Kidney (tissue), 14 donors: ENCODE measurements around the gene CHST12. TPM values are rescaled to one million over a fixed set of nuclear protein-coding genes. Genes with fewer than 3 reads are reported as not detected.

ENCODE experiments used
- DNase-seq, 5 donors: peaks; one replicate each; pipeline ENCODE4 v3.0.0-alpha.2; 2013 to 2020
- FAIRE-seq: peaks from 2 replicates; lab custom pipeline; 2012; peaks lifted over from hg19 to GRCh38; lab: Jason Lieb, UNC
- H3K27ac ChIP-seq, 2 donors: one replicate each; pipeline ENCODE4 v1.7.0; 2013; ENCODE audit warnings: low read depth in 2 of 2, low read length in 2 of 2, inconsistent platforms in 1 of 2
- H3K27me3 ChIP-seq: one replicate; pipeline ENCODE4 v1.7.1; 2013; ENCODE audit warnings: low read length, inconsistent platforms; ENCODE audit not compliant: control insufficient read depth, insufficient read depth
- H3K36me3 ChIP-seq, 3 donors: one replicate each; pipeline versions ENCODE4 v1.7.0 to v1.7.1; 2013; ENCODE audit warnings: low read length in 3 of 3, control low read depth in 1 of 3, inconsistent platforms in 1 of 3; ENCODE audit not compliant: insufficient read depth in 3 of 3, control insufficient read depth in 2 of 3
- H3K4me1 ChIP-seq, 3 donors: one replicate each; pipeline versions ENCODE4 v1.7.0 to v1.7.1; 2013; ENCODE audit warnings: low read length in 3 of 3, inconsistent platforms in 1 of 3, low read depth in 1 of 3; ENCODE audit not compliant: control insufficient read depth in 2 of 3, insufficient read depth in 2 of 3
- H3K4me3 ChIP-seq, 3 donors: one replicate each; pipeline versions ENCODE4 v1.7.0 to v1.8.1; 2013; ENCODE audit warnings: low read length in 3 of 3, control low read depth in 1 of 3, inconsistent platforms in 1 of 3
- H3K9ac ChIP-seq, 3 donors: one replicate each; pipeline versions ENCODE4 v1.7.0 to v1.7.1; 2013; ENCODE audit warnings: low read length in 3 of 3, control low read depth in 1 of 3, inconsistent platforms in 1 of 3
- H3K9me3 ChIP-seq, 3 donors: one replicate each; pipeline versions ENCODE4 v1.7.0 to v1.7.1; 2013; ENCODE audit warnings: low read length in 3 of 3, control low read depth in 1 of 3, inconsistent platforms in 1 of 3; ENCODE audit not compliant: control insufficient read depth in 2 of 3, insufficient read depth in 1 of 3
- intact Hi-C: fragments of 100-400 bp; cut with DNase I; formaldehyde crosslinking; loops from one replicate; pipeline ENCODE4 v1.11.1; 2022
- polyA plus RNA-seq: library from polyadenylated mRNA; stranded (reverse); fragments of 350-450 nt; fragmentation: Illumina TruSeq; extraction: RNeasy Lipid Tissue Mini Kit (QIAGEN cat#74804); gene quantifications from one replicate; pipeline ENCODE4 v1.2.3, GENCODE V29; 2014; ENCODE audit warnings: low read depth, low replicate concordance; ENCODE audit not compliant: insufficient read depth
- total RNA-seq: library from RNA; stranded (reverse); fragmentation: NEBNext Ultra II Directional; extraction: Animal tissue kit (Norgen Biotek cat#: 25700); gene quantifications from one replicate; pipeline ENCODE4 v1.2.1, GENCODE V29; 2021
- TF ChIP-seq, protein P1 (sequence below): IDR thresholded peaks from 3 replicates; pipeline ENCODE4 v1.5.1; 2012; ENCODE audit warnings: mild to moderate bottlenecking, moderate library complexity, borderline replicate concordance; ENCODE audit not compliant: insufficient read depth; ENCODE audit errors: extremely low read depth
- donor health status: control.
- donor health status: control.
- donor health status: control.
- donor health status: control.
- donor health status: control.
- donor health status: DM: yes; HTN: yes; CAD: no.
- donor health status: Normal renal cell carcinoma (clear cell type).

Gene CHST12
- total and polyA plus RNA-seq, 2 donors from 2014 or later: 16.3 to 25.6 TPM

- no peak overlapping the region for H3K27ac ChIP-seq
- intact Hi-C loops: no loop called here
- H3K9me3 ChIP-seq: no peaks in the 10 kb centered on the region
- no peaks in the 10 kb centered on the region for H3K36me3 ChIP-seq
- no peak overlapping the region for H3K9ac ChIP-seq
- no peaks in the 10 kb centered on the region for H3K27me3 ChIP-seq
- DNase-seq (no peak), FAIRE-seq (no peak)
- H3K4me3 ChIP-seq: no peak overlapping the region
- TF ChIP-seq, protein P1, sequence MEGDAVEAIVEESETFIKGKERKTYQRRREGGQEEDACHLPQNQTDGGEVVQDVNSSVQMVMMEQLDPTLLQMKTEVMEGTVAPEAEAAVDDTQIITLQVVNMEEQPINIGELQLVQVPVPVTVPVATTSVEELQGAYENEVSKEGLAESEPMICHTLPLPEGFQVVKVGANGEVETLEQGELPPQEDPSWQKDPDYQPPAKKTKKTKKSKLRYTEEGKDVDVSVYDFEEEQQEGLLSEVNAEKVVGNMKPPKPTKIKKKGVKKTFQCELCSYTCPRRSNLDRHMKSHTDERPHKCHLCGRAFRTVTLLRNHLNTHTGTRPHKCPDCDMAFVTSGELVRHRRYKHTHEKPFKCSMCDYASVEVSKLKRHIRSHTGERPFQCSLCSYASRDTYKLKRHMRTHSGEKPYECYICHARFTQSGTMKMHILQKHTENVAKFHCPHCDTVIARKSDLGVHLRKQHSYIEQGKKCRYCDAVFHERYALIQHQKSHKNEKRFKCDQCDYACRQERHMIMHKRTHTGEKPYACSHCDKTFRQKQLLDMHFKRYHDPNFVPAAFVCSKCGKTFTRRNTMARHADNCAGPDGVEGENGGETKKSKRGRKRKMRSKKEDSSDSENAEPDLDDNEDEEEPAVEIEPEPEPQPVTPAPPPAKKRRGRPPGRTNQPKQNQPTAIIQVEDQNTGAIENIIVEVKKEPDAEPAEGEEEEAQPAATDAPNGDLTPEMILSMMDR: no peak
- H3K4me1 ChIP-seq: peaks cover 0 to 7% (median 0%) of the 10 kb centered on the region in 3 donors
Measured at GRCh38 chr7:2497065-2497464, 93.7 kb downstream of the CHST12 start.

DNA sequence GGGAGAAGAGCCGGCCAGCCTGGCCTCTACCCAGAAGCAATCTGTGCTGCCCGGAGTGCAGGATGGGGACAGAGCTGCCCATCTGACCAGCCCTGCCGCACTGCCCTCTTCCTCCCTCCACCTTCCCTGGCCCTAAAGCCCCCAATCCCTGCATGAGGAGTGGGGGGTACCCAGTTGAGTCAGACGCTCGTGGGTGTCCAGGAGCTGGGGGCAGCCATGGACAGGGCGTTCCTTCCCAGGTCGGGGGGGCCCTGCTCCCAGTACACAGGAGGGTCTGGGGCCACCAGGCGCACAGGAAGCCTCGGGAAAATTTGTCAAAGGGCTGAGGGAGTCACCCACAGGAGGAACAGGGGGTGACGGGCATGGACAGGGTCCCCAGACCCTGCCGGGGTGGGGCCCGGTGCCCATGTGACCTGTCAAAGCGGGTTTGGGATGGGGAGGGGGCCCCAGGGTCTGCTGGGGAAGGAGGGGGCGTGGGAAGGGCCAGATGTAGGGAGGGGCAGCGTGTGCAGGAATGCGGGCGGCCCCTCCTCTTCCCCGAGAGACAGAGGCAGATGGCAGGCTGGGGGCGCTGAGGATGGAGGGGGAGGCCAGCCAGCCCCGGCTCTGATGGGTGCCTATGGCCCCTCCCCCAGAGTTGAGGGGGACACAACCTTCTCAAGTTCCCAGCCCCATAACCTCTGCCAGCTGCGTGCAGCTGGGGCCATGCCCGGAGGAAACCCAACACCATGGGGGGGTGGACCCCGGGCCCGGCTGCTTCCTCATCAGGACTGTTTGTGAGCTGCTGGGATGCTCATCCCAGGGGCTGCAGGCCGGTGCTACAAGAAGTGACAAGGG, 94.3 kb downstream of the CHST12 start:
- intact Hi-C loops: no loop called here
- Histone ChIP-seq H3K4me1 (peaks cover 0 to 7% (median 0%) of the 10 kb centered on the region in 3 donors), H3K36me3 (no peaks in the 10 kb centered on the region), H3K9me3 (no peaks in the 10 kb centered on the region), H3K9ac (no peak overlapping the region), H3K27ac (no peak overlapping the region), H3K4me3 (no peak overlapping the region), H3K27me3 (no peaks in the 10 kb centered on the region)
- peak; percentile 71 to 91 (median 89) for DNase-seq
- no peak for FAIRE-seq
- TF ChIP-seq, protein P1: no peak

Other genes with a start within 250 kb of the CHST12 start
- gene MAD1L1, start 170.7 kb upstream of the CHST12 start, total RNA-seq: 45.2 TPM
- gene MAD1L1, start 170.7 kb upstream of the CHST12 start, polyA plus RNA-seq: 33.2 TPM
- 25.6 TPM for gene MRM2, start 161.4 kb upstream of the CHST12 start, total RNA-seq
- 25.6 TPM for gene MRM2, start 161.4 kb upstream of the CHST12 start, polyA plus RNA-seq
- 9.3 TPM for gene NUDT1, start 161.4 kb upstream of the CHST12 start, total RNA-seq
- gene NUDT1, start 161.4 kb upstream of the CHST12 start, polyA plus RNA-seq: 12.1 TPM
- gene SNX8, start 89.2 kb upstream of the CHST12 start, total RNA-seq: 38.6 TPM
- 28.7 TPM for gene SNX8, start 89.2 kb upstream of the CHST12 start, polyA plus RNA-seq
- 107 TPM for gene EIF3B, start 48.8 kb upstream of the CHST12 start, total RNA-seq
- 65.5 TPM for gene EIF3B, start 48.8 kb upstream of the CHST12 start, polyA plus RNA-seq
- not detected for gene GRIFIN, start 72.8 kb downstream of the CHST12 start, total RNA-seq
- not detected for gene GRIFIN, start 72.8 kb downstream of the CHST12 start, polyA plus RNA-seq
- 18.4 TPM for gene LFNG, start 116.2 kb downstream of the CHST12 start, total RNA-seq
- gene LFNG, start 116.2 kb downstream of the CHST12 start, polyA plus RNA-seq: 5.0 TPM
- 23.7 TPM for gene BRAT1, start 151.9 kb downstream of the CHST12 start, total RNA-seq
- gene BRAT1, start 151.9 kb downstream of the CHST12 start, polyA plus RNA-seq: 18.7 TPM
- gene IQCE, start 155.4 kb downstream of the CHST12 start, total RNA-seq: 27.8 TPM
- gene IQCE, start 155.4 kb downstream of the CHST12 start, polyA plus RNA-seq: 6.1 TPM
- 55.0 TPM for gene TTYH3, start 228.4 kb downstream of the CHST12 start, total RNA-seq
- gene TTYH3, start 228.4 kb downstream of the CHST12 start, polyA plus RNA-seq: 22.5 TPM